Panc1 (cell line): Measurements from ENCODE around the gene ACVR1B. TPM values are rescaled to one million over a fixed set of nuclear protein-coding genes. Genes with fewer than 3 reads are reported as not detected.

ENCODE experiments used
- ATAC-seq: fragments of 200-7000 bp; cut with Tn5 transposase; 2 replicates; pipeline ENCODE4 v1.9.1; 2020; ENCODE audit warnings: mild to moderate bottlenecking, moderate library complexity
- BruUV-seq: library from RNA; stranded (reverse); fragments of 400-500 nt; replicated peaks from 2 replicates; lab custom pipeline; 2021; lab: Mats Ljungman, UMichigan
- CTCF ChIA-PET: fragments of 300-600 bp; sonication (Branson Sonifier 250); formaldehyde crosslinking; loops from one replicate; lab custom pipeline; 2022; ENCODE audit warnings: antibody characterized with exemption; lab: Charles Lee
- POLR2A ChIA-PET: fragments of 300-600 bp; sonication (Branson Sonifier 250); formaldehyde crosslinking; loops from one replicate; lab custom pipeline; 2022; ENCODE audit warnings: antibody characterized with exemption; lab: Charles Lee
- DNase-seq: peaks from one replicate; pipeline ENCODE4 v3.0.0-alpha.2; 2010; ENCODE audit warnings: low read depth, low spot score
- H3K27ac ChIP-seq: 2 replicates; pipeline ENCODE4 v1.5.1; 2011; ENCODE audit warnings: mild to moderate bottlenecking, low read length, inconsistent platforms
- H3K27me3 ChIP-seq: fragments of 200-500 bp; sonication (Bioruptor generic); 2 replicates; pipeline ENCODE4 v1.6.0; 2014; ENCODE audit warnings: low read length, inconsistent platforms; ENCODE audit not compliant: control insufficient read depth, insufficient read depth
- H3K36me3 ChIP-seq: fragments of 200-500 bp; sonication (Bioruptor generic); 2 replicates; pipeline ENCODE4 v1.5.1; 2014; ENCODE audit warnings: inconsistent platforms, mild to moderate bottlenecking, low read length, moderate library complexity; ENCODE audit not compliant: control insufficient read depth, insufficient read depth
- H3K4me1 ChIP-seq: 2 replicates; pipeline ENCODE4 v1.5.1; 2011; ENCODE audit warnings: inconsistent platforms, mild to moderate bottlenecking, low read length, moderate library complexity; ENCODE audit not compliant: control insufficient read depth, insufficient read depth
- H3K4me3 ChIP-seq, 2 experiments: 2 replicates each; pipeline ENCODE4 v1.5.1; 2011 to 2012; ENCODE audit warnings: low read depth in 2 of 2, low read length in 2 of 2, mild to moderate bottlenecking in 2 of 2, inconsistent platforms in 1 of 2, moderate library complexity in 1 of 2
- H3K9me3 ChIP-seq: fragments of 200-500 bp; sonication (Bioruptor generic); 2 replicates; pipeline ENCODE4 v1.5.1; 2014; ENCODE audit warnings: low read depth, mild to moderate bottlenecking, inconsistent platforms, low read length, moderate library complexity; ENCODE audit not compliant: control insufficient read depth, insufficient read depth
- CTCF ChIP-seq: fragments of 450-650 bp; IDR thresholded peaks from 2 replicates; pipeline ENCODE4 v1.5.1; 2017; ENCODE audit warnings: mild to moderate bottlenecking
- POLR2AphosphoS5 ChIP-seq: IDR thresholded peaks from 2 replicates; pipeline ENCODE4 v1.6.1; 2012; ENCODE audit warnings: mild to moderate bottlenecking, low read depth, low read length, moderate library complexity
- SIN3A ChIP-seq: IDR thresholded peaks from 2 replicates; pipeline ENCODE4 v1.6.1; 2012; ENCODE audit warnings: low read depth, mild to moderate bottlenecking, low read length, moderate library complexity, borderline replicate concordance; ENCODE audit not compliant: insufficient read depth
- TCF7L2 ChIP-seq: IDR thresholded peaks from 2 replicates; pipeline ENCODE4 v1.6.1; 2011; ENCODE audit warnings: mild to moderate bottlenecking, low read depth, low read length, inconsistent platforms
- in situ Hi-C: cut with HindIII; loops from 2 replicates; pipeline ENCODE4 v1.10.0; 2016; ENCODE audit warnings: low sequenced_read_pairs, low pct_unique_long_range_greater_than_20kb
- intact Hi-C: fragments of 100-400 bp; cut with micrococcal nuclease; formaldehyde crosslinking; loops from one replicate; pipeline ENCODE4 v1.10.0; 2022; ENCODE audit not compliant: unreplicated experiment
- total RNA-seq: library from RNA; stranded (reverse); gene quantifications from one replicate; pipeline ENCODE4 v1.2.1, GENCODE V29; 2021; ENCODE audit not compliant: unreplicated experiment
- TF ChIP-seq, protein P1 (sequence below), 2 experiments: IDR thresholded peaks; 2 replicates each; pipeline ENCODE4 v1.6.1; 2011 to 2012; ENCODE audit warnings: low read depth in 2 of 2, control low read depth in 1 of 2, low read length in 1 of 2, mild to moderate bottlenecking in 1 of 2, moderate library complexity in 1 of 2; ENCODE audit not compliant: insufficient read depth in 1 of 2

The ACVR1B gene
- total RNA-seq, 1 experiment from 2014 or later: 23.0 TPM

- DNase-seq: no peak
- no TSS peak for BruUV-seq
- ChIA-PET POLR2A (no interaction called here), CTCF (no interaction called here)
- Histone ChIP-seq H3K4me3 (no peak overlapping the region), H3K27me3 (no peaks in the 10 kb centered on the region), H3K36me3 (no peaks in the 10 kb centered on the region), H3K27ac (no peak overlapping the region), H3K9me3 (no peaks in the 10 kb centered on the region), H3K4me1 (no peaks in the 10 kb centered on the region)
- no peak for ATAC-seq
- TF ChIP-seq TCF7L2 (no peak), CTCF (no peak), SIN3A (no peak), POLR2AphosphoS5 (no peak)
- TF ChIP-seq, protein P1, sequence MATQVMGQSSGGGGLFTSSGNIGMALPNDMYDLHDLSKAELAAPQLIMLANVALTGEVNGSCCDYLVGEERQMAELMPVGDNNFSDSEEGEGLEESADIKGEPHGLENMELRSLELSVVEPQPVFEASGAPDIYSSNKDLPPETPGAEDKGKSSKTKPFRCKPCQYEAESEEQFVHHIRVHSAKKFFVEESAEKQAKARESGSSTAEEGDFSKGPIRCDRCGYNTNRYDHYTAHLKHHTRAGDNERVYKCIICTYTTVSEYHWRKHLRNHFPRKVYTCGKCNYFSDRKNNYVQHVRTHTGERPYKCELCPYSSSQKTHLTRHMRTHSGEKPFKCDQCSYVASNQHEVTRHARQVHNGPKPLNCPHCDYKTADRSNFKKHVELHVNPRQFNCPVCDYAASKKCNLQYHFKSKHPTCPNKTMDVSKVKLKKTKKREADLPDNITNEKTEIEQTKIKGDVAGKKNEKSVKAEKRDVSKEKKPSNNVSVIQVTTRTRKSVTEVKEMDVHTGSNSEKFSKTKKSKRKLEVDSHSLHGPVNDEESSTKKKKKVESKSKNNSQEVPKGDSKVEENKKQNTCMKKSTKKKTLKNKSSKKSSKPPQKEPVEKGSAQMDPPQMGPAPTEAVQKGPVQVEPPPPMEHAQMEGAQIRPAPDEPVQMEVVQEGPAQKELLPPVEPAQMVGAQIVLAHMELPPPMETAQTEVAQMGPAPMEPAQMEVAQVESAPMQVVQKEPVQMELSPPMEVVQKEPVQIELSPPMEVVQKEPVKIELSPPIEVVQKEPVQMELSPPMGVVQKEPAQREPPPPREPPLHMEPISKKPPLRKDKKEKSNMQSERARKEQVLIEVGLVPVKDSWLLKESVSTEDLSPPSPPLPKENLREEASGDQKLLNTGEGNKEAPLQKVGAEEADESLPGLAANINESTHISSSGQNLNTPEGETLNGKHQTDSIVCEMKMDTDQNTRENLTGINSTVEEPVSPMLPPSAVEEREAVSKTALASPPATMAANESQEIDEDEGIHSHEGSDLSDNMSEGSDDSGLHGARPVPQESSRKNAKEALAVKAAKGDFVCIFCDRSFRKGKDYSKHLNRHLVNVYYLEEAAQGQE (IDR thresholded peaks at IDR 0.05; ENCODE audit: insufficient read depth in 1 of 2, low read depth in 2 of 2, low read length in 1 of 2): no peak
- in situ Hi-C loops: no loop called here
- intact Hi-C loops: no loop called here
Measured at GRCh38 chr12:51917041-51917590, 34.4 kb upstream of the ACVR1B start.

- no TSS peak for BruUV-seq
Measured at GRCh38 chr12:51917746-51918453, 33.6 kb upstream of the ACVR1B start.

More at GRCh38 chr12:51917746-51918453, 33.6 kb upstream of the ACVR1B start:
- intact Hi-C loops: no loop called here
- in situ Hi-C loops: no loop called here
- ATAC-seq (no peak), DNase-seq (no peak)
- CTCF ChIA-PET: no interaction called here
- Histone ChIP-seq H3K36me3 (no peaks in the 10 kb centered on the region), H3K4me3 (no peak overlapping the region), H3K9me3 (no peaks in the 10 kb centered on the region), H3K27me3 (no peaks in the 10 kb centered on the region), H3K27ac (no peak overlapping the region), H3K4me1 (no peaks in the 10 kb centered on the region)
- TF ChIP-seq CTCF (no peak), POLR2AphosphoS5 (no peak), TCF7L2 (no peak), SIN3A (no peak)
- TF ChIP-seq, protein P1 (IDR thresholded peaks at IDR 0.05; ENCODE audit: insufficient read depth in 1 of 2, low read depth in 2 of 2, low read length in 1 of 2): no peak
- POLR2A ChIA-PET: no interaction called here
